Measurements from ENCODE around the gene IREB2.

- no peak for TF ChIP-seq CTCF (IDR thresholded peaks at IDR 0.05; ENCODE audit: insufficient read depth, low read length)
- TF ChIP-seq REST (IDR thresholded peaks at IDR 0.05; ENCODE audit: insufficient replicate concordance, low read depth), result no peak
- no peak for TF ChIP-seq POLR2AphosphoS5 (IDR thresholded peaks at IDR 0.05; ENCODE audit: low read depth)
These were observed 736 bp downstream of the IREB2 start for GRCh38 chr15:78438619-78439285.
